Glutamatergic neuron (in vitro differentiated cells): ENCODE results near the gene KCTD13. TPM values are rescaled to one million over a fixed set of nuclear protein-coding genes. Genes with fewer than 3 reads are reported as not detected.

Experiments
- DNase-seq: peaks from one replicate; pipeline ENCODE4 v3.0.0; 2022
- H3K27ac Mint-ChIP-seq: one replicate; pipeline ENCODE4 v1.8.0; 2020; ENCODE audit warnings: mild to moderate bottlenecking, mixed read lengths, inconsistent platforms; ENCODE audit not compliant: unreplicated experiment
- H3K27me3 Mint-ChIP-seq: one replicate; pipeline ENCODE4 v1.8.0; 2020; ENCODE audit warnings: mild to moderate bottlenecking, moderate library complexity, mixed read lengths, inconsistent platforms; ENCODE audit not compliant: unreplicated experiment
- H3K36me3 Mint-ChIP-seq: one replicate; pipeline ENCODE4 v1.8.0; 2020; ENCODE audit warnings: mild to moderate bottlenecking, mixed read lengths, inconsistent platforms; ENCODE audit not compliant: unreplicated experiment
- H3K4me1 Mint-ChIP-seq: one replicate; pipeline ENCODE4 v1.8.0; 2020; ENCODE audit warnings: mild to moderate bottlenecking, low read depth, mixed read lengths, inconsistent platforms; ENCODE audit not compliant: unreplicated experiment
- H3K4me3 Mint-ChIP-seq: one replicate; pipeline ENCODE4 v1.8.0; 2020; ENCODE audit warnings: mild to moderate bottlenecking, mixed read lengths, inconsistent platforms; ENCODE audit not compliant: unreplicated experiment
- H3K9me3 Mint-ChIP-seq: one replicate; pipeline ENCODE4 v1.8.0; 2020; ENCODE audit warnings: mild to moderate bottlenecking, moderate library complexity, mixed read lengths, inconsistent platforms; ENCODE audit not compliant: unreplicated experiment
- total RNA-seq: library from RNA; stranded (reverse); fragmentation: NEBNext Ultra II Directional; extraction: Animal tissue kit (Norgen Biotek cat#: 25700); gene quantifications from one replicate; pipeline ENCODE4 v1.2.1, GENCODE V29; 2021; ENCODE audit not compliant: unreplicated experiment
- TF ChIP-seq, protein P1 (sequence below): fragments of 200-600 bp; sonication (generic); IDR thresholded peaks from one replicate; pipeline ENCODE4 v1.5.0; 2021; ENCODE audit not compliant: partially characterized antibody, unreplicated experiment

KCTD13 gene
- total RNA-seq, 1 donor from 2014 or later: 18.4 TPM

DNA sequence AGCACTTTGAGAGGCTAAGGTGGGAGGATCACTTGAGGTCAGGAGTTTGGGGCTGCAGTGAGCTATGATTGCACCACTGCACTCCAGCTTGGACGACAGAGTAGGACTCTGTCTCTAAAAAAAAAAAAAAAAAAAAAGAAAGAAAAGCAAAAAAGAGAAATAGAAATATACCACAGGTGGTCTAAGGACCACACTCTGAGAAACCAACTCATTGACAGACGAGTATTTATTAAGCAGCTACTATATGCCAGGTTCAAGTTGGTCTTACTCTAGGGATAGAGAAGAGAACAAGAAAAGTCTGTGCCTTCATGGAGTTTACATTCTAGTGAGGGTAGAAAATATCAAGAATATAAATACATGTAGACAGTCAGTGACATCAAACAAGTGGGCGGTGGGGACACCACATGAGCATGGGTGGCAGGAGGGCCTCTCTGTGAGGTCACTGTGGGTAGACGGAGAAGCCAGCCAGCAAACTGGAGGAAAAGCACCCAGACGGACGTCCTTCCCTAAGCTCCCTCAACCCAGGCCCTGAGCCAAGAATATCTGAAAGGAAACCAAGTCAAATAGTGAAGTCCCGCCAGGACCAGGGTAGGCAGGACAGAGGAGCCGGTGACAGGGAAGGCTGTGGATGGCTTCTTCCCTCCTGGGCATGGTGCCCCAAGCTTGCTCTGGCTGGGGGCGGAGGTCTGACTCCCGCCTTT is 67.7 kb downstream of the KCTD13 start:
- Mint-ChIP-seq H3K4me1 (peaks cover 3% of the 10 kb centered on the region), H3K4me3 (no peak overlapping the region), H3K27ac (no peak overlapping the region), H3K27me3 (peaks cover 6% of the 10 kb centered on the region), H3K9me3 (peaks cover 7% of the 10 kb centered on the region), H3K36me3 (peaks cover 3% of the 10 kb centered on the region)
- TF ChIP-seq, protein P1, sequence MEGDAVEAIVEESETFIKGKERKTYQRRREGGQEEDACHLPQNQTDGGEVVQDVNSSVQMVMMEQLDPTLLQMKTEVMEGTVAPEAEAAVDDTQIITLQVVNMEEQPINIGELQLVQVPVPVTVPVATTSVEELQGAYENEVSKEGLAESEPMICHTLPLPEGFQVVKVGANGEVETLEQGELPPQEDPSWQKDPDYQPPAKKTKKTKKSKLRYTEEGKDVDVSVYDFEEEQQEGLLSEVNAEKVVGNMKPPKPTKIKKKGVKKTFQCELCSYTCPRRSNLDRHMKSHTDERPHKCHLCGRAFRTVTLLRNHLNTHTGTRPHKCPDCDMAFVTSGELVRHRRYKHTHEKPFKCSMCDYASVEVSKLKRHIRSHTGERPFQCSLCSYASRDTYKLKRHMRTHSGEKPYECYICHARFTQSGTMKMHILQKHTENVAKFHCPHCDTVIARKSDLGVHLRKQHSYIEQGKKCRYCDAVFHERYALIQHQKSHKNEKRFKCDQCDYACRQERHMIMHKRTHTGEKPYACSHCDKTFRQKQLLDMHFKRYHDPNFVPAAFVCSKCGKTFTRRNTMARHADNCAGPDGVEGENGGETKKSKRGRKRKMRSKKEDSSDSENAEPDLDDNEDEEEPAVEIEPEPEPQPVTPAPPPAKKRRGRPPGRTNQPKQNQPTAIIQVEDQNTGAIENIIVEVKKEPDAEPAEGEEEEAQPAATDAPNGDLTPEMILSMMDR: no peak
- DNase-seq: no peak

DNA sequence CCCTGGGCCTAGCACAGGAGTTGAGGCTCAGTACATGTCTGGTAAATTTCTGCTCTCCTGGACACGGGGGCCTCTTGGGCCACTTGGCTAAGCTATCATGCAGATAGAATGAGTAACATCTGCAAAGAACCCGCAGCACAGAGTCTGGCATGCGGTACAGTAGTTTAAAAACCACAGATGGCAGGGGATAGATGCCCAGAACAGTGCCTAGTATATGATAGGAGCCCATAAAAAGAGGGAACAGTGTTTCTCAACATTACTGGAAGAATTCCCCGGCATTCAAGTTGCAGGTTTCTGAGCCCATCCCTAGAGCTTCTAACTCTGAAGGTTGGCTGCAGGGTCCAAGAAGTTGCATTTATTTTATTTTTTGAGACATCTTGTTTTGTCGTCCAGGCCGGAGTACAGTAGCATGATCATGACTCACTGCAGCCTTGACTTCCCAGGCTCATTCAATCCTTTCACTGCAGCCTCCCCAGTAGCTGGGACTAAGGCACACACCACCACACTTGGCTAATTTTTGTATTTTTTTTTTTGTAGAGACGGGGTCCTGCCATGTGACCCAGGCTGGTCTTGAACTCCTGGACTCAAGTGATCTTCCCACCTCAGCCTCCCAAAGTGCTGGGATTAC is 68.8 kb downstream of the KCTD13 start:
- Mint-ChIP-seq H3K27ac (no peak overlapping the region), H3K36me3 (peaks cover 3% of the 10 kb centered on the region), H3K4me1 (peaks cover 3% of the 10 kb centered on the region), H3K9me3 (peaks cover 5% of the 10 kb centered on the region), H3K27me3 (peaks cover 5% of the 10 kb centered on the region), H3K4me3 (no peak overlapping the region)
- TF ChIP-seq, protein P1: no peak
- no peak for DNase-seq

Other genes with a start within 250 kb of the KCTD13 start
- 34.7 TPM for gene QPRT, start 247.0 kb downstream of the KCTD13 start, total RNA-seq
- not detected for gene C16orf54, start 180.2 kb downstream of the KCTD13 start, total RNA-seq
- gene ZG16, start 148.0 kb downstream of the KCTD13 start, total RNA-seq: not detected
- gene KIF22, start 135.5 kb downstream of the KCTD13 start, total RNA-seq: 31.9 TPM
- 369 TPM for gene MAZ, start 119.7 kb downstream of the KCTD13 start, total RNA-seq
- gene PRRT2, start 114.0 kb downstream of the KCTD13 start, total RNA-seq: 91.0 TPM
- 110 TPM for gene PAGR1, start 110.1 kb downstream of the KCTD13 start, total RNA-seq
- 82.7 TPM for gene MVP, start 105.8 kb downstream of the KCTD13 start, total RNA-seq
- gene CDIPT, start 63.0 kb downstream of the KCTD13 start, total RNA-seq: 71.0 TPM
- 176 TPM for gene SEZ6L2, start 26.7 kb downstream of the KCTD13 start, total RNA-seq
- gene ASPHD1, start 25.7 kb downstream of the KCTD13 start, total RNA-seq: 56.4 TPM
- gene TMEM219, start 35.9 kb upstream of the KCTD13 start, total RNA-seq: 88.0 TPM
- gene TAOK2, start 47.6 kb upstream of the KCTD13 start, total RNA-seq: 58.5 TPM
- gene HIRIP3, start 69.4 kb upstream of the KCTD13 start, total RNA-seq: 12.2 TPM
- gene INO80E, start 70.0 kb upstream of the KCTD13 start, total RNA-seq: 71.4 TPM
- gene DOC2A, start 84.8 kb upstream of the KCTD13 start, total RNA-seq: 4.2 TPM
- gene C16orf92, start 97.0 kb upstream of the KCTD13 start, total RNA-seq: not detected
- gene TLCD3B, start 105.0 kb upstream of the KCTD13 start, total RNA-seq: 253 TPM
- gene ALDOA, start 139.5 kb upstream of the KCTD13 start, total RNA-seq: 437 TPM
- gene PPP4C, start 149.8 kb upstream of the KCTD13 start, total RNA-seq: 124 TPM
- gene TBX6, start 165.7 kb upstream of the KCTD13 start, total RNA-seq: 0.86 TPM
- gene YPEL3, start 170.0 kb upstream of the KCTD13 start, total RNA-seq: 57.9 TPM
- gene GDPD3, start 187.3 kb upstream of the KCTD13 start, total RNA-seq: 4.9 TPM
- gene MAPK3, start 197.0 kb upstream of the KCTD13 start, total RNA-seq: 63.0 TPM